ENCODE results near the gene GABBR2.

GRCh38 chr9:98625728-98626127 lies 83.0 kb downstream of the GABBR2 start:
- TF ChIP-seq ZBTB33 (IDR thresholded peaks at IDR 0.05; ENCODE audit: borderline replicate concordance, low read depth) (no peak), ELF1 (IDR thresholded peaks at IDR 0.05) (no peak), EP300 (IDR thresholded peaks at IDR 0.05; ENCODE audit: borderline replicate concordance in 1 of 2, low read depth in 1 of 2, low read length in 1 of 2) (no peak), MXI1 (IDR thresholded peaks at IDR 0.05; ENCODE audit: low read depth, low read length) (no peak)
- TF ChIP-seq, protein P1, sequence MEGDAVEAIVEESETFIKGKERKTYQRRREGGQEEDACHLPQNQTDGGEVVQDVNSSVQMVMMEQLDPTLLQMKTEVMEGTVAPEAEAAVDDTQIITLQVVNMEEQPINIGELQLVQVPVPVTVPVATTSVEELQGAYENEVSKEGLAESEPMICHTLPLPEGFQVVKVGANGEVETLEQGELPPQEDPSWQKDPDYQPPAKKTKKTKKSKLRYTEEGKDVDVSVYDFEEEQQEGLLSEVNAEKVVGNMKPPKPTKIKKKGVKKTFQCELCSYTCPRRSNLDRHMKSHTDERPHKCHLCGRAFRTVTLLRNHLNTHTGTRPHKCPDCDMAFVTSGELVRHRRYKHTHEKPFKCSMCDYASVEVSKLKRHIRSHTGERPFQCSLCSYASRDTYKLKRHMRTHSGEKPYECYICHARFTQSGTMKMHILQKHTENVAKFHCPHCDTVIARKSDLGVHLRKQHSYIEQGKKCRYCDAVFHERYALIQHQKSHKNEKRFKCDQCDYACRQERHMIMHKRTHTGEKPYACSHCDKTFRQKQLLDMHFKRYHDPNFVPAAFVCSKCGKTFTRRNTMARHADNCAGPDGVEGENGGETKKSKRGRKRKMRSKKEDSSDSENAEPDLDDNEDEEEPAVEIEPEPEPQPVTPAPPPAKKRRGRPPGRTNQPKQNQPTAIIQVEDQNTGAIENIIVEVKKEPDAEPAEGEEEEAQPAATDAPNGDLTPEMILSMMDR (IDR thresholded peaks at IDR 0.05): no peak
